ENCODE results near the gene HS3ST4. TPM values are rescaled to one million over a fixed set of nuclear protein-coding genes. Genes with fewer than 3 reads are reported as not detected.

HS3ST4 gene
- total and polyA plus RNA-seq, 2 of the 8 experiments (the other 6 are each of a cell fraction or from before 2014, with no cell fraction given) = 1.9 to 3.3 TPM

GRCh38 chr16:26078716-26079355 is 387.1 kb downstream of the HS3ST4 start (continued):
- TF ChIP-seq EGR1 (IDR thresholded peaks at IDR 0.05; ENCODE audit: borderline replicate concordance, low read depth, low read length) (no peak), EZH2 (IDR thresholded peaks at IDR 0.05; ENCODE audit: low read depth, low read length, severe bottlenecking) (no peak), GABPA (IDR thresholded peaks at IDR 0.05; ENCODE audit: borderline replicate concordance, insufficient read depth, low read length) (no peak), KDM1A (IDR thresholded peaks at IDR 0.05; ENCODE audit: borderline replicate concordance, low read length) (no peak), SIRT6 (IDR thresholded peaks at IDR 0.05; ENCODE audit: low read length) (no peak), NANOG (IDR thresholded peaks at IDR 0.05; ENCODE audit: insufficient read depth, low read depth, low read length, poor library complexity, severe bottlenecking) (no peak), BCL11A (IDR thresholded peaks at IDR 0.05; ENCODE audit: low read depth in 2 of 2, low read length in 2 of 2) (no peak)
